A673 (cell line): Measurements from ENCODE around the gene GGT5. TPM values are rescaled to one million over a fixed set of nuclear protein-coding genes. Genes with fewer than 3 reads are reported as not detected.
"Not testable (repeated sequence)": the region's sequence is repeated elsewhere in the genome, so short reads cannot be mapped to it uniquely, and the experiment has no call there.

Experiments used
- BruUV-seq: library from RNA; stranded (reverse); fragments of 400-500 nt; replicated peaks from 2 replicates; lab custom pipeline; 2021; lab: Mats Ljungman, UMichigan
- CTCF ChIA-PET: fragments of 300-600 bp; sonication (Branson Sonifier 250); formaldehyde crosslinking; loops from one replicate; lab custom pipeline; 2022; ENCODE audit warnings: antibody characterized with exemption; lab: Charles Lee
- POLR2A ChIA-PET: fragments of 300-600 bp; sonication (Branson Sonifier 250); formaldehyde crosslinking; loops from one replicate; lab custom pipeline; 2022; ENCODE audit warnings: antibody characterized with exemption; ENCODE audit not compliant: low non-redundant PET; lab: Charles Lee
- DNase-seq: peaks from one replicate; pipeline ENCODE4 v3.0.0-alpha.2; 2015; ENCODE audit warnings: low spot score
- H3K27ac ChIP-seq: fragments of 200-600 bp; sonication (generic); 2 replicates; pipeline ENCODE4 v1.5.1; 2016; ENCODE audit warnings: mixed run types, low read depth, mild to moderate bottlenecking, mixed read lengths, antibody characterized with exemption, low read length; ENCODE audit not compliant: poor library complexity, severe bottlenecking
- H3K27me3 ChIP-seq: fragments of 200-600 bp; sonication (generic); replicated peaks from 2 replicates; pipeline ENCODE4 v1.6.1; 2017; ENCODE audit warnings: mixed run types, low read depth, mild to moderate bottlenecking, mixed read lengths, antibody characterized with exemption, low read length; ENCODE audit not compliant: insufficient read depth, poor library complexity
- H3K36me3 ChIP-seq: fragments of 200-600 bp; sonication (generic); 2 replicates; pipeline ENCODE4 v1.6.1; 2016; ENCODE audit warnings: mixed run types, mild to moderate bottlenecking, mixed read lengths, antibody characterized with exemption, low read length; ENCODE audit not compliant: insufficient read depth, poor library complexity, severe bottlenecking
- H3K4me1 ChIP-seq: fragments of 200-600 bp; sonication (generic); 2 replicates; pipeline ENCODE4 v1.6.1; 2017; ENCODE audit warnings: mixed run types, mild to moderate bottlenecking, mixed read lengths, antibody characterized with exemption, low read length; ENCODE audit not compliant: insufficient read depth, poor library complexity, severe bottlenecking
- H3K4me3 ChIP-seq: fragments of 200-600 bp; sonication (generic); 2 replicates; pipeline ENCODE4 v1.5.1; 2016; ENCODE audit warnings: low read depth, mixed run types, mild to moderate bottlenecking, mixed read lengths, low read length; ENCODE audit not compliant: poor library complexity, severe bottlenecking
- H3K9me3 ChIP-seq: fragments of 200-600 bp; sonication (generic); 2 replicates; pipeline ENCODE4 v1.6.1; 2016; ENCODE audit warnings: mixed run types, low read depth, mild to moderate bottlenecking, mixed read lengths, antibody characterized with exemption, low read length; ENCODE audit not compliant: poor library complexity, severe bottlenecking
- CTCF ChIP-seq: fragments of 300-800, 200-600 bp; sonication (generic); conservative IDR thresholded peaks from 2 replicates; pipeline ENCODE4 v1.5.1; 2017; ENCODE audit warnings: low read depth, mild to moderate bottlenecking, antibody characterized with exemption, low read length, moderate library complexity, mixed read lengths
- EZH2 ChIP-seq: fragments of 200-600 bp; sonication (generic); IDR thresholded peaks from 2 replicates; pipeline ENCODE4 v1.6.1; 2017; ENCODE audit warnings: borderline replicate concordance, low read depth, mild to moderate bottlenecking, mixed read lengths, antibody characterized with exemption, low read length; ENCODE audit not compliant: poor library complexity, severe bottlenecking
- intact Hi-C: fragments of 100-400 bp; cut with micrococcal nuclease; formaldehyde crosslinking; loops from one replicate; pipeline ENCODE4 v1.10.0; 2022; ENCODE audit not compliant: unreplicated experiment
- total RNA-seq: library from RNA; stranded (reverse); gene quantifications from 2 replicates; pipeline ENCODE4 v1.2.3, GENCODE V29; 2021

Gene GGT5
- total RNA-seq, 1 experiment from 2014 or later: not detected

DNA sequence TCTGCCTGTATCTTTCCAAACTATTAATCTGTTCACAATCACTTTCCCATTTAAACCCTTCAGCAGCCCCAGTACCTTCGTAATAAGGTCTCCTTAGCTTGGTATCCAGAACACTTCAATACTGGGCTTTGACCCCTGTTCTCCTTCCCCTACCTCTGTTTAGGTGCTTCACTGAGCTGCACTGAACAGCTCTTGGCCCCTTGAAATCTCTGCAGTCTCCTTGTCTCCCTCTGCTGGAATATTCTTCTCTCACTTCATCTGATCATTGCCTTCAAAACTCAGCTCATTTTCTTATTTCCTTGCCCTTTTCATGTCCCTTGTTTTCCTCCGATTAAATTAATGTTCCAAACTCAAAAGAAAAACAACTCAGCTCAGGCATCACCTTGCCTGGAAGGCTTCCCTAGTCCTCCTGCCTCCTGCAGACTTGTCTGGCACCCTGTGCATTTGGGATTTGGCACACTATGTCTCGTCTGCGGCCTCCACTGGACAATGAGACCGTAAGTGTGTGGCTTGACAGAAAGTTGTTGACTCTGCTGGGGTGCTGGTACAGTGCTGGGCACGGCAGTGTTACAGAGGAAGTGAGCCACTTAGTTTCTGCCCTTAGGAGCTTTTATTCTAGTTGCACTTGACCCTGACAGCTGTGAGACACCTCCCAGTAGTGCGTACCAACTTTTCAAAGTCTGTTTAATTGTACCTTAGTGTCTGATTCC, 30.0 kb upstream of the GGT5 start:
- H3K27me3 ChIP-seq, intact Hi-C loops, CTCF ChIA-PET, H3K9me3 ChIP-seq, H3K4me1 ChIP-seq, H3K27ac ChIP-seq, H3K4me3 ChIP-seq, H3K36me3 ChIP-seq, BruUV-seq, DNase-seq: not testable (repeated sequence)
- peak; percentile 38; the same call in 1 of the 2 replicates for TF ChIP-seq CTCF
- POLR2A ChIA-PET: interaction anchor here (0.6 kb wide), 1 partner anchor 1616 kb away, joined by 4 read pairs; no protein-coding TSS in a partner anchor

DNA sequence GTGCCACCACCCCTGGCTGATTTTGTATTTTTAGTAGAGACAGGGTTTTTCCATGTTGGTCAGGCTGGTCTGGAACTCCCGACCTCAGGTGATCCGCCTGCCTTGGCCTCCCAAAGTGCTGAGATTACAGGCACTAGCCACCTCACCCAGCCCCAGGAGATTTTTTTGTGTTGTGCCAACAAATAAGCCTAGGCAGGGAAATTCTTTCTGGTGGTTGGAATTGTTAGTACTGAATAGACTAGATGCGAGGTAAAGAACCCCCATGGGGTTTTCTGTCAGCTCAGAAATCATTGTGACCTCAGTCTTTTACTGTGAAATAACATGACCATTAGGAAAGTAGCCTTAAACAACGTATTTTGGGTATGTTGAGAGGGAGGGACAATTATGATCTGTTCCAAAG, 29.0 kb upstream of the GGT5 start:
- H3K4me3 ChIP-seq, H3K27me3 ChIP-seq, H3K27ac ChIP-seq, POLR2A ChIA-PET, CTCF ChIA-PET, DNase-seq, H3K36me3 ChIP-seq, intact Hi-C loops, H3K4me1 ChIP-seq, BruUV-seq, H3K9me3 ChIP-seq: not testable (repeated sequence)

- H3K36me3 ChIP-seq, DNase-seq, H3K27ac ChIP-seq, BruUV-seq, H3K4me1 ChIP-seq, intact Hi-C loops, H3K4me3 ChIP-seq, H3K9me3 ChIP-seq, H3K27me3 ChIP-seq, POLR2A ChIA-PET, CTCF ChIA-PET: not testable (repeated sequence)
Observed at GRCh38 chr22:24273031-24273430, 28.1 kb upstream of the GGT5 start.

DNA sequence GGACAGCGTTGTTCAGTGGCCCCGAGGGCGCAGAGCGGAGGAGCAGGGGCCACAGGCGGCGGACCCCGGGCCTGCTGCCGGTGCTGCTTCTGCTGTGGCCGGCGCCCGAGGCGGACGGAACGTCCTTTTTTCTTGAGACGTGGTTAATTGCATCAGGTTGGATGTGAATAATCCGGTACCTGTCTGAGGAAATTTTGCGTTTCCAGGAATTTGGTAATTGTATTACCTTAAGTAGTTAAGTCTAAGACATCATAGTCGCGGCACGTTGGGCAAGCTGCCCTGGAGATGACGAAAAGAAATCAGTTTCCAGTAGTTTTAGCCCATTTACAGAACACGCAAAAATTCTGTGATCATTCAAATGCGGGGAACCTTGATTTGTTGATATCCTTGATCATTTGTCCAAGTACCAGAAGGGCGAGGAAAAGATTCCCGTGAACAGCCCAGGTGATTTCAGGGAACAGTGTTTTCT, 26.5 kb upstream of the GGT5 start:
- Histone ChIP-seq H3K27me3 (no peaks in the 10 kb centered on the region), H3K4me3 (peak overlapping the region; percentile 88), H3K27ac (peak overlapping the region; percentile 94), H3K9me3 (no peaks in the 10 kb centered on the region), H3K4me1 (no peaks in the 10 kb centered on the region), H3K36me3 (no peaks in the 10 kb centered on the region)
- BruUV-seq: no TSS peak
- ChIA-PET CTCF (no interaction called here), POLR2A (no interaction called here)
- TF ChIP-seq EZH2: no peak
- no peak for TF ChIP-seq CTCF
- no peak for DNase-seq
- intact Hi-C loops: no loop called here
